HG02759 (cell line): ENCODE measurements around the gene FUNDC1.

Experiments used
- ATAC-seq: cut with Tn5 transposase; IDR thresholded peaks from one replicate; pipeline ENCODE4 v1.9.1; 2021; ENCODE audit warnings: mild to moderate bottlenecking, moderate library complexity; ENCODE audit not compliant: unreplicated experiment

FUNDC1 gene

GRCh38 chrX:44482575-44482974 is 60.1 kb downstream of the FUNDC1 start:
- no peak for ATAC-seq

DNA sequence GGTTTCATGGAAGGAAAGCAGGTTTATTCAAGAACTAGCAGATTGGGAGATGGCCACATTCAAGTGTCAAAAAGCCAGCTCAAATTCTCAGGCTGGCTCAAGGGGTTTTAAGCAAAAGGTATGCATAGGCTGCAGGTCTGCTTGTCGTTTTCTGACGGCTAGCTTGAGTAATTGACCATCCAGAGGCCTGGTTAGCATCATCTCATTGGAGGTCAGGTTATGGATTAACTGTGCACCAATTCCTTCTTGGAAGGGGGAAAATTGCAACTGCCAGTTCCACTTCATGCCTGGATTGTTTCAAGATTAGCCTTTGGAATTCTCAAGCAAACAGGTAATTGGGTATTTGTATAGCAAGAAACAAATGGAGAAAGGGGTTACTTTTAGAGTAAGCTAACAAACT is 62.1 kb downstream of the FUNDC1 start:
- no peak for ATAC-seq

- no peak for ATAC-seq
These were observed 68.2 kb downstream of the FUNDC1 start for GRCh38 chrX:44474410-44474809.
